SH-SY5Y (cell line): ENCODE measurements around the gene ERICH6B.

Source experiments
- GATA2 ChIP-seq: IDR thresholded peaks from 2 replicates; pipeline ENCODE4 v1.6.1; 2011; ENCODE audit warnings: mild to moderate bottlenecking, low read depth, low read length
- GATA3 ChIP-seq: IDR thresholded peaks from 2 replicates; pipeline ENCODE4 v1.6.1; 2011; ENCODE audit warnings: low read depth, mild to moderate bottlenecking, low read length, moderate library complexity

Gene ERICH6B

GRCh38 chr13:45602183-45603170 lies 13.1 kb downstream of the ERICH6B start:
- no peak for TF ChIP-seq GATA2
- TF ChIP-seq GATA3: no peak

GRCh38 chr13:45601680-45602079 lies 13.9 kb downstream of the ERICH6B start:
- TF ChIP-seq GATA3 (no peak), GATA2 (no peak)

GRCh38 chr13:45598597-45598996 lies 16.9 kb downstream of the ERICH6B start:
- TF ChIP-seq GATA2: no peak

GRCh38 chr13:45596800-45597475 lies 18.6 kb downstream of the ERICH6B start:
- no peak for TF ChIP-seq GATA2
- TF ChIP-seq GATA3: no peak

- no peak for TF ChIP-seq GATA3
- TF ChIP-seq GATA2: no peak
Measured at GRCh38 chr13:45595965-45596364, 19.6 kb downstream of the ERICH6B start.

GRCh38 chr13:45594764-45595163 lies 20.8 kb downstream of the ERICH6B start:
- TF ChIP-seq GATA3 (no peak), GATA2 (no peak)

GRCh38 chr13:45594227-45594626 lies 21.3 kb downstream of the ERICH6B start:
- TF ChIP-seq GATA3 (no peak), GATA2 (no peak)

- TF ChIP-seq GATA2 (no peak), GATA3 (no peak)
Measured at GRCh38 chr13:45592758-45593157, 22.8 kb downstream of the ERICH6B start.

GRCh38 chr13:45590066-45590465 lies 25.5 kb downstream of the ERICH6B start:
- no peak for TF ChIP-seq GATA3
- no peak for TF ChIP-seq GATA2

GRCh38 chr13:45587897-45588296 lies 27.6 kb downstream of the ERICH6B start:
- no peak for TF ChIP-seq GATA3
- TF ChIP-seq GATA2: no peak

- TF ChIP-seq GATA3 (no peak), GATA2 (no peak)
Measured at GRCh38 chr13:45584816-45585215, 30.7 kb downstream of the ERICH6B start.

GRCh38 chr13:45582408-45583076 lies 33.0 kb downstream of the ERICH6B start:
- peak; percentile 68 for TF ChIP-seq GATA2
- no peak for TF ChIP-seq GATA3

- TF ChIP-seq GATA3: no peak
- no peak for TF ChIP-seq GATA2
Measured at GRCh38 chr13:45576466-45576865, 39.1 kb downstream of the ERICH6B start.

GRCh38 chr13:45575830-45576180 lies 39.7 kb downstream of the ERICH6B start:
- TF ChIP-seq GATA2: peak; percentile 22; the same call in 1 of the 2 replicates
- no peak for TF ChIP-seq GATA3

- TF ChIP-seq GATA2: no peak
- no peak for TF ChIP-seq GATA3
Measured at GRCh38 chr13:45575146-45575829, 40.3 kb downstream of the ERICH6B start.

GRCh38 chr13:45565331-45565730 lies 50.2 kb downstream of the ERICH6B start:
- no peak for TF ChIP-seq GATA2
- TF ChIP-seq GATA3: no peak
